Tibial artery (tissue), 4 donors: Measurements from ENCODE around the gene EMC8.

Source experiments
- DNase-seq, 2 donors: peaks; one replicate each; pipeline ENCODE4 v3.0.0-alpha.2; 2019
- H3K27ac ChIP-seq, 2 donors: fragments of 200-600 bp; sonication (generic) in 1 of 2; 1 replicate in 1 of 2; 2 replicates in 1 of 2; pipeline ENCODE4 v1.5.1; 2018 to 2019; ENCODE audit warnings: mild to moderate bottlenecking in 1 of 2
- H3K27me3 ChIP-seq, 2 donors: fragments of 200-600 bp; sonication (generic) in 1 of 2; one replicate each; pipeline versions ENCODE4 v1.5.1 to v1.6.0; 2016 to 2019
- H3K36me3 ChIP-seq, 3 donors: fragments of 200-600 bp; sonication (generic) in 2 of 3; one replicate each; pipeline ENCODE4 v1.5.1; 2016 to 2019; ENCODE audit warnings: mild to moderate bottlenecking in 2 of 3
- H3K4me1 ChIP-seq, 4 donors: fragments of 200-600 bp; sonication (generic) in 2 of 4; 1 replicate in 3 of 4; 2 replicates in 1 of 4; pipeline ENCODE4 v1.5.1; 2016 to 2019
- H3K4me3 ChIP-seq, 2 donors: fragments of 200-600 bp; sonication (generic) in 1 of 2; 1 replicate in 1 of 2; 2 replicates in 1 of 2; pipeline ENCODE4 v1.5.1; 2018 to 2019; ENCODE audit warnings: mild to moderate bottlenecking in 2 of 2
- H3K9me3 ChIP-seq, 3 donors: fragments of 200-600 bp; sonication (generic) in 1 of 3; one replicate each; pipeline ENCODE4 v1.5.1; 2016 to 2019
- CTCF ChIP-seq, 2 experiments: fragments of 200-600 bp in 1 of 2; fragments of 450-650 bp in 1 of 2; IDR thresholded peaks; one replicate each; pipeline ENCODE4 v1.5.1; 2017 to 2019; ENCODE audit warnings: antibody characterized with exemption in 2 of 2, mild to moderate bottlenecking in 1 of 2, moderate library complexity in 1 of 2
- intact Hi-C: fragments of 100-400 bp; cut with DNase I; formaldehyde crosslinking; loops from one replicate; pipeline ENCODE4 v1.15.0; 2023; ENCODE audit warnings: low total_unique reads

The EMC8 gene

GRCh38 chr16:85796152-85796551 lies 3.2 kb downstream of the EMC8 start:
- DNase-seq, result no peak
- Histone ChIP-seq H3K9me3 (no peaks in the 10 kb centered on the region), H3K4me3 (no peak overlapping the region), H3K36me3 (peaks cover 0 to 46% (median 21%) of the 10 kb centered on the region in 3 donors), H3K27me3 (no peaks in the 10 kb centered on the region), H3K27ac (no peak overlapping the region), H3K4me1 (peaks cover 0 to 33% (median 21%) of the 10 kb centered on the region in 4 donors)
- intact Hi-C loops, result no loop called here
- no peak for TF ChIP-seq CTCF (IDR thresholded peaks at IDR 0.05)

- Histone ChIP-seq H3K27me3 (no peaks in the 10 kb centered on the region), H3K9me3 (no peaks in the 10 kb centered on the region), H3K4me3 (no peak overlapping the region), H3K27ac (no peak overlapping the region), H3K36me3 (peaks cover 0 to 46% (median 21%) of the 10 kb centered on the region in 3 donors), H3K4me1 (peaks cover 0 to 21% (median 12%) of the 10 kb centered on the region in 4 donors)
- intact Hi-C loops, result no loop called here
- TF ChIP-seq CTCF (IDR thresholded peaks at IDR 0.05), result no peak
- no peak for DNase-seq
Measured at GRCh38 chr16:85794696-85795095, 4.6 kb downstream of the EMC8 start.

- no peaks in the 10 kb centered on the region for H3K27me3 ChIP-seq
- no peaks in the 10 kb centered on the region for H3K9me3 ChIP-seq
- peaks cover under 1 to 48% (median 24%) of the 10 kb centered on the region in 3 donors for H3K36me3 ChIP-seq
- peaks cover 0 to 19% (median 12%) of the 10 kb centered on the region in 4 donors for H3K4me1 ChIP-seq
- no peak for TF ChIP-seq CTCF (IDR thresholded peaks at IDR 0.05)
- no peak for DNase-seq
- H3K4me3 ChIP-seq, result no peak overlapping the region
- H3K27ac ChIP-seq, result no peak overlapping the region
- intact Hi-C loops, result no loop called here
Measured at GRCh38 chr16:85793662-85794298, 5.6 kb downstream of the EMC8 start.

- no peak for DNase-seq
- Histone ChIP-seq H3K4me3 (no peak overlapping the region), H3K36me3 (peaks cover 34 to 64% (median 50%) of the 10 kb centered on the region in 3 donors), H3K4me1 (no peaks in the 10 kb centered on the region), H3K27me3 (no peaks in the 10 kb centered on the region), H3K9me3 (no peaks in the 10 kb centered on the region), H3K27ac (no peak overlapping the region)
- TF ChIP-seq CTCF (IDR thresholded peaks at IDR 0.05), result no peak
- intact Hi-C loops, result no loop called here
Measured at GRCh38 chr16:85789773-85790172, 9.6 kb downstream of the EMC8 start.

- Histone ChIP-seq H3K27me3 (no peaks in the 10 kb centered on the region), H3K9me3 (no peaks in the 10 kb centered on the region), H3K4me3 (no peak overlapping the region), H3K36me3 (peaks cover 34 to 64% (median 48%) of the 10 kb centered on the region in 3 donors), H3K27ac (no peak overlapping the region), H3K4me1 (no peaks in the 10 kb centered on the region)
- no peak for TF ChIP-seq CTCF (IDR thresholded peaks at IDR 0.05)
- intact Hi-C loops, result no loop called here
- no peak for DNase-seq
Measured at GRCh38 chr16:85788819-85789218, 10.5 kb downstream of the EMC8 start.
